Right lobe of liver (tissue), 6 donors: ENCODE results near the gene PRM1. TPM values are rescaled to one million over a fixed set of nuclear protein-coding genes. Genes with fewer than 3 reads are reported as not detected.

Source experiments
- ATAC-seq, 4 donors: fragments of 200-7000 bp; cut with Tn5 transposase; one replicate each; pipeline ENCODE4 v1.9.1; 2020; ENCODE audit warnings: mild to moderate bottlenecking in 4 of 4, moderate library complexity in 4 of 4
- DNase-seq, 3 donors: peaks; one replicate each; pipeline ENCODE4 v3.0.0-alpha.2; 2020
- H3K27ac ChIP-seq, 3 donors: fragments of 200-600 bp; one replicate each; pipeline ENCODE4 v1.8.0; 2022
- H3K27me3 ChIP-seq, 2 donors: fragments of 200-600 bp; one replicate each; pipeline ENCODE4 v1.8.0; 2022
- H3K36me3 ChIP-seq, 4 donors: fragments of 200-600 bp; sonication (generic) in 1 of 4; one replicate each; pipeline versions ENCODE4 v1.5.1 to v1.8.0; 2017 to 2022; ENCODE audit warnings: control low read depth in 1 of 4
- H3K4me1 ChIP-seq, 4 donors: fragments of 200-600 bp; sonication (generic) in 1 of 4; one replicate each; pipeline versions ENCODE4 v1.5.1 to v1.8.0; 2017 to 2022; ENCODE audit warnings: control low read depth in 1 of 4
- H3K4me3 ChIP-seq, 3 donors: fragments of 200-600 bp; one replicate each; pipeline ENCODE4 v1.8.0; 2022
- H3K9me3 ChIP-seq, 4 donors: fragments of 200-600 bp; sonication (generic) in 1 of 4; one replicate each; pipeline versions ENCODE4 v1.5.1 to v1.8.0; 2017 to 2022; ENCODE audit warnings: control low read depth in 1 of 4
- POLR2A ChIP-seq: fragments of 450-650 bp; IDR thresholded peaks from one replicate; pipeline ENCODE4 v1.6.1; 2017; ENCODE audit warnings: antibody characterized with exemption, mild to moderate bottlenecking
- WGBS: methylation state at CpG from one replicate; pipeline ENCODE4 v1.1.6; 2018; ENCODE audit warnings: low coverage, low lambda C conversion rate; ENCODE audit not compliant: insufficient coverage; ENCODE audit errors: missing lambda C conversion rate; 5-methylcytosine and 5-hydroxymethylcytosine counted together
- intact Hi-C, 2 donors: fragments of 100-400 bp; cut with DNase I; formaldehyde crosslinking; loops; one replicate each; pipeline versions ENCODE4 v1.11.2 to v1.14.1; 2022
- total RNA-seq, 6 experiments: library from RNA; depleted of rRNA in 2 of 6; stranded (reverse); fragments of >200 nt in 2 of 6; fragmentation: NEBNext Ultra II Directional in 3 of 6; extraction: Animal tissue kit (Norgen Biotek cat#: 25700) in 3 of 6; gene quantifications; one replicate each; pipeline versions ENCODE4 v1.1.0 to v1.2.4, GENCODE V29; 2016 to 2023
- TF ChIP-seq, protein P1 (sequence below), 4 donors: fragments of 200-600 bp in 3 of 4; fragments of 450-650 bp in 1 of 4; IDR thresholded peaks; one replicate each; pipeline versions ENCODE4 v1.5.1 to v1.8.0; 2016 to 2022; ENCODE audit warnings: antibody characterized with exemption in 4 of 4, mild to moderate bottlenecking in 2 of 4
- donor health status: DM: no; HTN: yes; CAD: no.
- donor health status: DM: no; HTN: no; CAD: no.
- donor health status: DM: no; HTN: no; CAD: no.
- donor health status: DM: no; HTN: yes; CAD: no.
- donor health status: DM: no; HTN: yes; CAD: no.

The PRM1 gene
- total RNA-seq, 6 experiments from 2014 or later: not detected

DNA sequence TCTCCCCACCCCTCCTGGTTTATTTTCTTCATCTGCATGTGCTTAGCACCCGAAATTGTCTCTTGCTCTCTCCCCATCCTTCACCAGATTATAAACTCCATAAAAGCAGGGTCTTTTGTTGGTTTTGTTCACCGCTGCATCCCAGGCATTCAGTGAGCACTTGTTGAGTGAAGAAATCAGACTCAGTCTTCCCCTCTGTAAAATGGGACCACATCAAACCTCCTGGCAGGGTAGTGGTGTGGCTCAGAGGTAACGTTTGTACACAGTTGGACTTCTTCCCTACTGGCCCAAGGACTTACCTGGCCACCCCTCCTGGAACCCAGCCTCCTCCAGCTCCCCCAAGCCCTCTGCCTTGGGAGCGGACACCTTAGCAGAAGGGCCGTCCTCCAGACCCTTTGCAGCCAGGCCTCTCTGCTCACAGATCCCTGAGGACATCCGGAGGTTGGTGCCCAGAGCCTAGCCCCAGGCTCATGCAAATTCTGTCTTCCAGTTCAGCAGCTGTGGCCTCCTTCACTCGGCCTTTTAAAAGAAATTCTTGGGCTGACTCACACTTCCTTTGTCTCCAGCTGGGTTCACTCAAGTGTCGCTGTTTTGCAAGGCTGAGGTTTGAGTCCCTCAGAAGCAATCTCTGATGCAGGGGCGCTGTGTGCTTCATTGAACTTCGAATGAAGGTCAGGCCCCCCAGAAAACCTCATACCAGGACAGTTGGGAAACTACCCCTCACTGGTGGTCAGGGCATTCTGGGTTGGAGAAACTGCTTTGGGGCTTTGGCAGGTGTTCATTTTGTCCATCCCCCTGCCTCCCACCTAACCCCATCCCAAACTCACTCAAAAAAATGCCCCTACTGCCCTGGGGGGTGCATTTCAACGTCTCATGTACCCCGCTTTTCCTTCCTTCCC, 47.3 kb upstream of the PRM1 start:
- H3K27me3 ChIP-seq: no peaks in the 10 kb centered on the region
- H3K9me3 ChIP-seq: no peaks in the 10 kb centered on the region
- WGBS: 42% methylated on average over 12 of the region's 12 CpGs
- no peak overlapping the region for H3K4me3 ChIP-seq
- no peak for TF ChIP-seq POLR2A
- H3K36me3 ChIP-seq: no peaks in the 10 kb centered on the region
- intact Hi-C loops: no loop called here
- H3K27ac ChIP-seq: no peak overlapping the region
- H3K4me1 ChIP-seq: no peaks in the 10 kb centered on the region
- ATAC-seq (peak; percentile 63 to 81 (median 72)), DNase-seq (no peak)

DNA sequence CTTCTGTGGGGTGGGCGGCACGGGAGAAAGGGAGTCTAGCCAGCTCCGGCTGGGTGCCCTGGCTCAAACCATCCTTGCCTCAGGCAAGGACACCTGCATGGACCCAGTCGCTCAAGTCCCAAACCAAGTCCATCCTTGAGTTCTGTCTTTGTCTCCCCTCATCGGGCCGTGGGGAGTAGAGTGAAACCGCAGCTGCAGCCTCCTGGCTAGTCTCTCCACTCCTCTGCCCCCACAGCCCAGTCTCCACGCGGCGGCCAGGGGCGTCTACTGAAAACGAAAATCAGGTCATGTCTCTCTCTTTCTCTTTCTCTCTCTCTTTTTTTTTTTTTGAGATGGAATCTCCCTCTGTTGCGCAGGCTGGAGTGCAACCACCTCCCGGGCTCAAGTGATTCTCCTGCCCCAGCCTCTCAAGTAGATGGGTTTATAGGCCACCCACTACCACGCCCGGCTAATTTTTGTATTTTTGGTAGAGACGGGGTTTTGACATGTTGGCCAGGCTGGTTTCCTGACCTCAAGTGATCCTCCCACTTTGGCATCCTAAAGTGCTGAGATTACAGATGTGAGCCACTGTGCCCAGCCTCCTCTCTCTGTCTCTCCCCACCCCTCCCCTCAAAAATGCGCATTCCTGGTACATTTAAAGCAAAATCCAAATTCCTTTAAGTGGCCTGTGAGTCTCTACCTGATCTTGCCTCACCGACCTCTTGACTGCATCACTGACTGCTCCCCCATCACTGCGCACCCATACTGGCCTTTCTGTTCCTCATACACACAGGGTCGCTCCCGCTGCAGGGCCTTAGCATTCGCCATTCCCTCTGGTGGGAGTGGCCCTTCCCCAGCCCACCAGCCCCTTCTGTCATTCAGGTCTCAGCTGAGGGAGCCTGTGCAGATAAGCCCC, 46.4 kb upstream of the PRM1 start:
- DNase-seq (no peak), ATAC-seq (peak in 2 of 4 donors; percentile 10 to 13)
- no peaks in the 10 kb centered on the region for H3K9me3 ChIP-seq
- H3K27me3 ChIP-seq: no peaks in the 10 kb centered on the region
- TF ChIP-seq, protein P1, sequence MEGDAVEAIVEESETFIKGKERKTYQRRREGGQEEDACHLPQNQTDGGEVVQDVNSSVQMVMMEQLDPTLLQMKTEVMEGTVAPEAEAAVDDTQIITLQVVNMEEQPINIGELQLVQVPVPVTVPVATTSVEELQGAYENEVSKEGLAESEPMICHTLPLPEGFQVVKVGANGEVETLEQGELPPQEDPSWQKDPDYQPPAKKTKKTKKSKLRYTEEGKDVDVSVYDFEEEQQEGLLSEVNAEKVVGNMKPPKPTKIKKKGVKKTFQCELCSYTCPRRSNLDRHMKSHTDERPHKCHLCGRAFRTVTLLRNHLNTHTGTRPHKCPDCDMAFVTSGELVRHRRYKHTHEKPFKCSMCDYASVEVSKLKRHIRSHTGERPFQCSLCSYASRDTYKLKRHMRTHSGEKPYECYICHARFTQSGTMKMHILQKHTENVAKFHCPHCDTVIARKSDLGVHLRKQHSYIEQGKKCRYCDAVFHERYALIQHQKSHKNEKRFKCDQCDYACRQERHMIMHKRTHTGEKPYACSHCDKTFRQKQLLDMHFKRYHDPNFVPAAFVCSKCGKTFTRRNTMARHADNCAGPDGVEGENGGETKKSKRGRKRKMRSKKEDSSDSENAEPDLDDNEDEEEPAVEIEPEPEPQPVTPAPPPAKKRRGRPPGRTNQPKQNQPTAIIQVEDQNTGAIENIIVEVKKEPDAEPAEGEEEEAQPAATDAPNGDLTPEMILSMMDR (IDR thresholded peaks at IDR 0.05): no peak
- TF ChIP-seq POLR2A: no peak
- H3K36me3 ChIP-seq: no peaks in the 10 kb centered on the region
- no peaks in the 10 kb centered on the region for H3K4me1 ChIP-seq
- WGBS: 80% methylated on average over 13 of the region's 23 CpGs
- H3K4me3 ChIP-seq: no peak overlapping the region
- intact Hi-C loops: no loop called here
- no peak overlapping the region for H3K27ac ChIP-seq

DNA sequence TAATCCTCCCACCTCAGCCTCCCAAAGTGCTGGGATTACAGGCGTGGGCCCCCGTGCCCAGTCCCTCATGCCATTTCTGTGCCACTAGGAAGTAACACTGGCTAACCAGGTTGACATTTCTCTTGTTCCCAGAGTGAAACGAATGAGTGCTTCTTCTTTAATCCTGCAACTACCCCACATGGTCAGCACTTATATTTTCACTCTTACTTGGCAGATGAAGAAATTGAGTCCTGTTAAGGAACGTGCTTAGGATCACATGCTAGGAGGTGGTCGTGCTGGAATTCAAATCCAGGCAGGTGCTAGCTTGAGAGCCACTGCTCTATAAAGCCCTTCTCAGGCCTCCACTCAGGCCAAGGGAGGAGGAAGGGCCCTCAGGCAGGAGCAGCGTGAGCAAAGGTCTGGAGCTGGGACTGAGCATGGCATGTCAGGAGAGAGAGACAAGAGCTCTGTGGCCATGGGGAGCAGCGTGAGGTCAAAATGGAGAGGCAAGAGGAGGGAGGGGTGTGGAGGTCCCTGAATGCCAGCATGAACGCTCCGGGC, 45.7 kb upstream of the PRM1 start:
- ATAC-seq (no peak), DNase-seq (no peak)
- Histone ChIP-seq H3K36me3 (no peaks in the 10 kb centered on the region), H3K27ac (no peak overlapping the region), H3K4me3 (no peak overlapping the region), H3K9me3 (no peaks in the 10 kb centered on the region), H3K27me3 (no peaks in the 10 kb centered on the region), H3K4me1 (no peaks in the 10 kb centered on the region)
- intact Hi-C loops: no loop called here
- no peak for TF ChIP-seq POLR2A
- TF ChIP-seq, protein P1 (IDR thresholded peaks at IDR 0.05): no peak
- WGBS: 81% methylated on average over 5 of the region's 9 CpGs

DNA sequence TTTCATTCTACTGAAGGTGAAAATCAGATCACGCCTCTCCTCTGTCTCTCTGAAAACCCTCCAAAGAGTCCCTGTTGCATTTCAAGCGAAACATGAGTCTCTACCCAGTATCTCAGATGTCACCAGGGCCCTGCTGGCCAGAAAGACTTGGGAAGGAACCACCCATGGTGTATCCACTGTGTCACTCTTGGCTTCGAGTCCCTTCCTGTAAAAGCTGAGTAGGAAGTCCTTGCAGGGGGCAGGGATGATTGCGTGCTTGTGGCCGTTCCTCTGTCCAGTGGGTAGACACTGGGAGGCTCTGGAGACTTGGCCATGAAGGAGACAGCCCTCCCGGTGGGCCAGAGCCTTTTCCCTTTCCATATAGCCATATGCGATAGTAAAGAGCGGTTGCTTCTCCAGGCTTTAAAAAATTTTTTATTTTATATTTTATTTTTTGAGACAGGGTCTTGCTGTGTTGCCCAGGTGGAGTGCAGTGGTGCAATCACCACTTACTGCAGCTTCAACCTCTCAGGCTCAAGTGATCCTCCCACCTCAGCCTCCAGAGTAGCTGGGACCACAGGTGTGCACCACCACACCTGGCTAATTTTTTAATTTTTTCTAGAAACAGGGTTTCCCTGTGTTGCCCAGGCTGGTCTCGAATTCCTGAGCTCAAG, 45.1 kb upstream of the PRM1 start:
- Histone ChIP-seq H3K9me3 (no peaks in the 10 kb centered on the region), H3K4me3 (no peak overlapping the region), H3K4me1 (no peaks in the 10 kb centered on the region), H3K27me3 (no peaks in the 10 kb centered on the region), H3K27ac (no peak overlapping the region), H3K36me3 (no peaks in the 10 kb centered on the region)
- DNase-seq (no peak), ATAC-seq (peak in 3 of 4 donors; percentile 34 to 56 (median 35))
- TF ChIP-seq POLR2A: no peak
- TF ChIP-seq, protein P1 (IDR thresholded peaks at IDR 0.05): no peak
- 86% methylated on average over 4 of the region's 9 CpGs for WGBS
- intact Hi-C loops: no loop called here
